Tibial artery (tissue), 4 donors: ENCODE measurements around the gene TMEM225B.
"Not testable (repeated sequence)": the region's sequence is repeated elsewhere in the genome, so short reads cannot be mapped to it uniquely, and the experiment has no call there.

Experiments used
- DNase-seq, 2 donors: peaks; one replicate each; pipeline ENCODE4 v3.0.0-alpha.2; 2019
- H3K27ac ChIP-seq, 2 donors: fragments of 200-600 bp; sonication (generic) in 1 of 2; 1 replicate in 1 of 2; 2 replicates in 1 of 2; pipeline ENCODE4 v1.5.1; 2018 to 2019; ENCODE audit warnings: mild to moderate bottlenecking in 1 of 2
- H3K27me3 ChIP-seq, 2 donors: fragments of 200-600 bp; sonication (generic) in 1 of 2; one replicate each; pipeline versions ENCODE4 v1.5.1 to v1.6.0; 2016 to 2019
- H3K36me3 ChIP-seq, 3 donors: fragments of 200-600 bp; sonication (generic) in 2 of 3; one replicate each; pipeline ENCODE4 v1.5.1; 2016 to 2019; ENCODE audit warnings: mild to moderate bottlenecking in 2 of 3
- H3K4me1 ChIP-seq, 4 donors: fragments of 200-600 bp; sonication (generic) in 2 of 4; 1 replicate in 3 of 4; 2 replicates in 1 of 4; pipeline ENCODE4 v1.5.1; 2016 to 2019
- H3K4me3 ChIP-seq, 2 donors: fragments of 200-600 bp; sonication (generic) in 1 of 2; 1 replicate in 1 of 2; 2 replicates in 1 of 2; pipeline ENCODE4 v1.5.1; 2018 to 2019; ENCODE audit warnings: mild to moderate bottlenecking in 2 of 2
- H3K9me3 ChIP-seq, 3 donors: fragments of 200-600 bp; sonication (generic) in 1 of 3; one replicate each; pipeline ENCODE4 v1.5.1; 2016 to 2019
- CTCF ChIP-seq, 2 experiments: fragments of 200-600 bp in 1 of 2; fragments of 450-650 bp in 1 of 2; IDR thresholded peaks; one replicate each; pipeline ENCODE4 v1.5.1; 2017 to 2019; ENCODE audit warnings: antibody characterized with exemption in 2 of 2, mild to moderate bottlenecking in 1 of 2, moderate library complexity in 1 of 2
- intact Hi-C: fragments of 100-400 bp; cut with DNase I; formaldehyde crosslinking; loops from one replicate; pipeline ENCODE4 v1.15.0; 2023; ENCODE audit warnings: low total_unique reads

Gene TMEM225B

DNA sequence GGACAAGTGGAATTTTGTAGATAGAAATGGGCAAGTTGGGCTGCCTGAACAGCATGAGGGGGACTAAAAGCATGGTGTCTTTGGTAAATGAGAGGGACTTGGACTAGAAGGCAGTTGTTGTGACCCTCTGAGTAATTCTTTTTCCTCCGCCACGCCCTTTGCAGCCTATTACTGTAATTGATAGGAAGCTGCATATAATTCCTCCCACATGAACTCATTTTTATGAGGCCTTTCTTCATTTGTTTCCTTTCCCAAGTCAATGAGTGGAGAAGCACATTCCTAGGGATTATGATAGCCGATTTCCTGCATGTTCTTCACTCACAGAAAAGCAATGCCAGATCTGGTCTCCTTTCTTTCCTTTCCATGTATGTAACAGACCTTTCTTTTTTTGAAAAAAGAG is 46.4 kb downstream of the TMEM225B start:
- Histone ChIP-seq H3K4me1 (no peaks in the 10 kb centered on the region), H3K27me3 (no peaks in the 10 kb centered on the region), H3K9me3 (peaks cover 0 to 4% (median 0%) of the 10 kb centered on the region in 3 donors), H3K36me3 (peaks cover 18 to 20% (median 19%) of the 10 kb centered on the region in 3 donors), H3K4me3 (no peak overlapping the region), H3K27ac (no peak overlapping the region)
- DNase-seq, result no peak
- no peak for TF ChIP-seq CTCF (IDR thresholded peaks at IDR 0.05)
- intact Hi-C loops, result no loop called here

DNA sequence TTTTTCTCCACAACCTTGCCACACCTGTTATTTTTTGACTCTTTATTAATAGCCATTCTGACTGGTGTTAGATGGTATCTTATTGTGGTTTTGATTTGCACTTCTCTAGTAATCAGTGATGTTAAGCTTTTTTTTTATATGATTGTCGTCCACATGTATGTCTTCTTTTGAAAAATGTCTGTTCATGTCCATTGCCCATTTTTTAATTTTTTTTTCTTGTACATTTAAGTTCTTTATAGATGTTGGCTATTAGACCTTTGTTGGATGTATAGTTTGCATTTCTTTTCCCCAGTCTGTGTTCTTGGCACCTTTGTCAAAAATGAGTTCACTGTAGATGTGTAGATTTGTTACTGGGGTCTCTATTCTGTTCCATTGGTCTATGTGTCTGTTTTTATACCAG is 47.5 kb downstream of the TMEM225B start:
- H3K4me3 ChIP-seq, result no peak overlapping the region
- no peak for TF ChIP-seq CTCF (IDR thresholded peaks at IDR 0.05)
- H3K4me1 ChIP-seq, result no peaks in the 10 kb centered on the region

GRCh38 chr7:99648843-99649242 is 50.8 kb downstream of the TMEM225B start:
- H3K27me3 ChIP-seq, result no peaks in the 10 kb centered on the region
- no peak for TF ChIP-seq CTCF (IDR thresholded peaks at IDR 0.05)
- intact Hi-C loops, result no loop called here
- H3K9me3 ChIP-seq, result peaks cover 0 to 4% (median 0%) of the 10 kb centered on the region in 3 donors
- no peak overlapping the region for H3K27ac ChIP-seq
- H3K4me1 ChIP-seq, result no peaks in the 10 kb centered on the region
- DNase-seq, result no peak
- no peak overlapping the region for H3K4me3 ChIP-seq
- H3K36me3 ChIP-seq, result peaks cover 12 to 18% (median 14%) of the 10 kb centered on the region in 3 donors

More for the DNA sequence above, 47.5 kb downstream of the TMEM225B start:
- Histone ChIP-seq H3K27ac (no peak overlapping the region), H3K9me3 (peaks cover 0 to 4% (median 0%) of the 10 kb centered on the region in 3 donors), H3K36me3 (peaks cover 18 to 20% (median 19%) of the 10 kb centered on the region in 3 donors), H3K27me3 (no peaks in the 10 kb centered on the region)
- intact Hi-C loops, result no loop called here
- DNase-seq, result no peak

DNA sequence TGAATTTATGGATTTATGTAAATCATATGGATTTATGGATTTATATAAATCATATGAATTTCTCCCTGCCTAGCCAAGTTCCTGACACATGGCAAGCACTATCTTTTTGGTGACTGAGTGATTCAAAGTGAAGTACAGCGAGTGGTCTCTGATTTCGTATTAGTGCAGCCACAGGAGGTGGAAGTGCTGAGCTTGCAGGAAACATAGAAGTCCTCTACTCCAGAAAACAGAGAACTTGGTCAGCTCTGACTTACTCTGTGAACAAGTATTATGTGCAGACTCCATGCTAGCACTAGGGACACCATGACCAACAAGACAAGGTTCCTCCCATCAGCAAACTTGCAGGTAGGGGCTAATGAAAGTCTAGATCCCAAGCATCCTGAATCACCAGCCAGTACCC is 53.2 kb downstream of the TMEM225B start:
- intact Hi-C loops, result no loop called here
- no peak for TF ChIP-seq CTCF (IDR thresholded peaks at IDR 0.05)
- Histone ChIP-seq H3K27ac (no peak overlapping the region), H3K4me1 (no peaks in the 10 kb centered on the region), H3K36me3 (peaks cover 0 to 7% (median 0%) of the 10 kb centered on the region in 3 donors), H3K4me3 (no peak overlapping the region), H3K9me3 (no peaks in the 10 kb centered on the region), H3K27me3 (no peaks in the 10 kb centered on the region)
- DNase-seq, result no peak

DNA sequence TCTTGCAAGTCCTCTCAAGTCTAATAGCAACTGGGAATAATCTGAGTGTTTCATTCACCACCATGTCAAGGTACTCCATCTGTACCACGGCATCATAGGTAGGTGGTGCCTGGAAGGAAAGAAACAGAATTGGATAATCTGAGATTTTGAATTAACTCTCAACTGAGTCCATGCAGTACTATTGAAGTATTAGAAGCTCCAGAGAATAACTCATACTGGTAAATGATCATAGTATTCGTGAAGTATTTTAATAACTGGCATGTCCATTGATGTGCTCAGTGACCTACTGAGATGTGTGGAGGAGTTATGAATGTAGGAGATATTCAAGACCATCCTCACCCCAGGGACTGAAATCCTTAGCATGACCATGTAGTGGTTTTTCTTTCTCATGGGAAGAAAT is 54.6 kb downstream of the TMEM225B start:
- no peak for DNase-seq
- intact Hi-C loops, result no loop called here
- Histone ChIP-seq H3K9me3 (no peaks in the 10 kb centered on the region), H3K4me1 (no peaks in the 10 kb centered on the region), H3K27me3 (no peaks in the 10 kb centered on the region), H3K4me3 (no peak overlapping the region), H3K36me3 (no peaks in the 10 kb centered on the region), H3K27ac (no peak overlapping the region)
- no peak for TF ChIP-seq CTCF (IDR thresholded peaks at IDR 0.05)

DNA sequence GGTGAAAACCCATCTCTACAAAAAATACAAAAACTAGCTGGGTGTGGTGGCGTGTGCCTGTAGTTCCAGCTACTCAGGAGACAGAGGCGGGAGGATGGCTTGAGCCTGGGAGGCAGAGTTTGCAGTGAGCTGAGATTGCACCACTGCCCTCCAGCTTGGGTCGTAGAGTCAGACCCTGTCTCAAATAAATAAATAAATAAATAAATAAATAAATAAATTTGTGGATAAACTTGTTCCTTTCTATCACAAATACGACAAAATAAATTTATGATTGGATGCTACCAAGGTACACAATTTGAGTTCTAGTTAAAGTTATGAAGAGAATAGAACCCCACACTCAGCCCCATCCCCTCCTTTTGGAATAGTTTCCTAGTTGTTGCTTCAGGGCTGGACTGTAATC is 55.2 kb downstream of the TMEM225B start:
- H3K27ac ChIP-seq, intact Hi-C loops, H3K9me3 ChIP-seq, H3K27me3 ChIP-seq, H3K4me1 ChIP-seq, H3K36me3 ChIP-seq, DNase-seq, H3K4me3 ChIP-seq: not testable (repeated sequence)
